ENCODE results near the gene HSPA8. TPM values are rescaled to one million over a fixed set of nuclear protein-coding genes. Genes with fewer than 3 reads are reported as not detected.

HSPA8 gene
- total and polyA plus RNA-seq, 2 of the 13 experiments (the other 11 are each of a cell fraction or from before 2014, with no cell fraction given) = 936 to 2,151 TPM

DNA sequence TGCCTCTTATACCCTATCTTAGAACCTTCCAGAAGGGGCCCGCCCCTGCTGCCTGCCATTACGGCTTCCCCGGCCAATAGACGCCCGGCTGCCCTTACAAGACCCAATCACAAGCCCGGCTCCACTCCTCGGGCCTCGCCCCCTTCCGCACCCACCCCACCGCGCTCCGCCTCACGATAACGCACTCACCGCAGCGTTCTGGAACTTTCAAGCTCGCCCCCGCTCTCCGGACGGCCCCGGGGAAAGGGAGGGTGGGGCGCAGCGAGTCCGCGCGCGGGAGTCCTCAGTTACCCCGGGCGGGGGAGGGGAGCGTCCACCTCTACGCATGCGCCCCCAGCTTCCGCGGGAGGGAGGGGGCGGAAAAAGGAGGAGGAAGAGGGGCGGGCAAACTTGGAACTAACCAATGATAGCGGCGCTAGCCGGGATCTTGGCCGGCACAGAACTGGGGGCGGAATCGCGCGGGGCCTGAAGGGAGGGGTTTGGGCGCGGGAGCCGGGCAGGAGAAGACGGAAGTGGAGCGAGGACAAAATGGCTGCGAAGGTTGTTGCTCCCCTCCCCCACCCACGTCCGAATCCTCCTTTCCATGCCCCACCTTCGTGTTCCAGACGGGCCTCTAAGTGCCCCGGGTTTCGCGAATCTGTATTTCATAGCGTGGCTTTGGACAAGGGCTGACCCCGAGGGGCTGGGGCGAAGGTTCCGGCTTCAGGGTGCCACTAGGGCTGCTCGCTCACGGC, 389 bp upstream of the HSPA8 start (continued):
- TF ChIP-seq, protein P1, sequence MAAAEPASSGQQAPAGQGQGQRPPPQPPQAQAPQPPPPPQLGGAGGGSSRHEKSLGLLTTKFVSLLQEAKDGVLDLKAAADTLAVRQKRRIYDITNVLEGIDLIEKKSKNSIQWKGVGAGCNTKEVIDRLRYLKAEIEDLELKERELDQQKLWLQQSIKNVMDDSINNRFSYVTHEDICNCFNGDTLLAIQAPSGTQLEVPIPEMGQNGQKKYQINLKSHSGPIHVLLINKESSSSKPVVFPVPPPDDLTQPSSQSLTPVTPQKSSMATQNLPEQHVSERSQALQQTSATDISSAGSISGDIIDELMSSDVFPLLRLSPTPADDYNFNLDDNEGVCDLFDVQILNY (CRISPR knock-in tag; conservative IDR thresholded peaks at IDR 0.05) = 0 out of 2 replicates have a peak, but pooled peaks have one; percentile 48
- peak; percentile 69; the same call in 1 of the 2 replicates for TF ChIP-seq CHD2 (IDR thresholded peaks at IDR 0.05; ENCODE audit: low read depth, low read length)
- TF ChIP-seq, protein P2, sequence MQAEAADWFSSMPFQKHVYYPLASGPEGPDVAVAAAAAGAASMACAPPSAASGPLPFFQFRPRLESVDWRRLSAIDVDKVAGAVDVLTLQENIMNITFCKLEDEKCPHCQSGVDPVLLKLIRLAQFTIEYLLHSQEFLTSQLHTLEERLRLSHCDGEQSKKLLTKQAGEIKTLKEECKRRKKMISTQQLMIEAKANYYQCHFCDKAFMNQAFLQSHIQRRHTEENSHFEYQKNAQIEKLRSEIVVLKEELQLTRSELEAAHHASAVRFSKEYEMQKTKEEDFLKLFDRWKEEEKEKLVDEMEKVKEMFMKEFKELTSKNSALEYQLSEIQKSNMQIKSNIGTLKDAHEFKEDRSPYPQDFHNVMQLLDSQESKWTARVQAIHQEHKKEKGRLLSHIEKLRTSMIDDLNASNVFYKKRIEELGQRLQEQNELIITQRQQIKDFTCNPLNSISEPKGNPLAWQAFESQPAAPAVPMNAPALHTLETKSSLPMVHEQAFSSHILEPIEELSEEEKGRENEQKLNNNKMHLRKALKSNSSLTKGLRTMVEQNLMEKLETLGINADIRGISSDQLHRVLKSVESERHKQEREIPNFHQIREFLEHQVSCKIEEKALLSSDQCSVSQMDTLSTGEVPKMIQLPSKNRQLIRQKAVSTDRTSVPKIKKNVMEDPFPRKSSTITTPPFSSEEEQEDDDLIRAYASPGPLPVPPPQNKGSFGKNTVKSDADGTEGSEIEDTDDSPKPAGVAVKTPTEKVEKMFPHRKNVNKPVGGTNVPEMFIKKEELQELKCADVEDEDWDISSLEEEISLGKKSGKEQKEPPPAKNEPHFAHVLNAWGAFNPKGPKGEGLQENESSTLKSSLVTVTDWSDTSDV (CRISPR knock-in tag; IDR thresholded peaks at IDR 0.05) = 0 out of 2 replicates have a peak, but pooled peaks have one; percentile 28
- no peak for TF ChIP-seq SKI (IDR thresholded peaks at IDR 0.05; ENCODE audit: partially characterized antibody)
- no peak for TF ChIP-seq ZNF598 (CRISPR knock-in tag; IDR thresholded peaks at IDR 0.05; ENCODE audit: borderline replicate concordance)
- TF ChIP-seq SPEN (CRISPR knock-in tag; IDR thresholded peaks at IDR 0.05; ENCODE audit: low read depth) = peak; percentile 42
- no peak for TF ChIP-seq ZNF383 (CRISPR knock-in tag; IDR thresholded peaks at IDR 0.05; ENCODE audit: borderline replicate concordance)
- TF ChIP-seq NR2F1 (CRISPR knock-in tag; IDR thresholded peaks at IDR 0.05) = no peak
- TF ChIP-seq, protein P3, sequence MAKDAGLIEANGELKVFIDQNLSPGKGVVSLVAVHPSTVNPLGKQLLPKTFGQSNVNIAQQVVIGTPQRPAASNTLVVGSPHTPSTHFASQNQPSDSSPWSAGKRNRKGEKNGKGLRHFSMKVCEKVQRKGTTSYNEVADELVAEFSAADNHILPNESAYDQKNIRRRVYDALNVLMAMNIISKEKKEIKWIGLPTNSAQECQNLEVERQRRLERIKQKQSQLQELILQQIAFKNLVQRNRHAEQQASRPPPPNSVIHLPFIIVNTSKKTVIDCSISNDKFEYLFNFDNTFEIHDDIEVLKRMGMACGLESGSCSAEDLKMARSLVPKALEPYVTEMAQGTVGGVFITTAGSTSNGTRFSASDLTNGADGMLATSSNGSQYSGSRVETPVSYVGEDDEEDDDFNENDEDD (CRISPR knock-in tag; IDR thresholded peaks at IDR 0.05; ENCODE audit: borderline replicate concordance) = peak; percentile 92
- TF ChIP-seq, protein P4, sequence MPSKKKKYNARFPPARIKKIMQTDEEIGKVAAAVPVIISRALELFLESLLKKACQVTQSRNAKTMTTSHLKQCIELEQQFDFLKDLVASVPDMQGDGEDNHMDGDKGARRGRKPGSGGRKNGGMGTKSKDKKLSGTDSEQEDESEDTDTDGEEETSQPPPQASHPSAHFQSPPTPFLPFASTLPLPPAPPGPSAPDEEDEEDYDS (CRISPR knock-in tag; IDR thresholded peaks at IDR 0.05) = peak; percentile 96
- TF ChIP-seq, protein P5, sequence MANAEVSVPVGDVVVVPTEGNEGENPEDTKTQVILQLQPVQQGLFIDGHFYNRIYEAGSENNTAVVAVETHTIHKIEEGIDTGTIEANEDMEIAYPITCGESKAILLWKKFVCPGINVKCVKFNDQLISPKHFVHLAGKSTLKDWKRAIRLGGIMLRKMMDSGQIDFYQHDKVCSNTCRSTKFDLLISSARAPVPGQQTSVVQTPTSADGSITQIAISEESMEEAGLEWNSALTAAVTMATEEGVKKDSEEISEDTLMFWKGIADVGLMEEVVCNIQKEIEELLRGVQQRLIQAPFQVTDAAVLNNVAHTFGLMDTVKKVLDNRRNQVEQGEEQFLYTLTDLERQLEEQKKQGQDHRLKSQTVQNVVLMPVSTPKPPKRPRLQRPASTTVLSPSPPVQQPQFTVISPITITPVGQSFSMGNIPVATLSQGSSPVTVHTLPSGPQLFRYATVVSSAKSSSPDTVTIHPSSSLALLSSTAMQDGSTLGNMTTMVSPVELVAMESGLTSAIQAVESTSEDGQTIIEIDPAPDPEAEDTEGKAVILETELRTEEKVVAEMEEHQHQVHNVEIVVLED (CRISPR knock-in tag; IDR thresholded peaks at IDR 0.05; ENCODE audit: borderline replicate concordance) = peak; percentile 21; the same call in 1 of the 2 replicates
- TF ChIP-seq JUNB (CRISPR knock-in tag; IDR thresholded peaks at IDR 0.05; ENCODE audit: borderline replicate concordance) = no peak
- TF ChIP-seq NFKB2 (CRISPR knock-in tag; IDR thresholded peaks at IDR 0.05; ENCODE audit: borderline replicate concordance) = 0 out of 2 replicates have a peak, but pooled peaks have one; percentile 26
- peak; percentile 84; the same call in 1 of the 2 replicates for TF ChIP-seq ZNF619 (CRISPR knock-in tag; IDR thresholded peaks at IDR 0.05)
- TF ChIP-seq KDM3A (CRISPR knock-in tag; IDR thresholded peaks at IDR 0.05; ENCODE audit: low read depth) = peak; percentile 73
- TF ChIP-seq, protein P6, sequence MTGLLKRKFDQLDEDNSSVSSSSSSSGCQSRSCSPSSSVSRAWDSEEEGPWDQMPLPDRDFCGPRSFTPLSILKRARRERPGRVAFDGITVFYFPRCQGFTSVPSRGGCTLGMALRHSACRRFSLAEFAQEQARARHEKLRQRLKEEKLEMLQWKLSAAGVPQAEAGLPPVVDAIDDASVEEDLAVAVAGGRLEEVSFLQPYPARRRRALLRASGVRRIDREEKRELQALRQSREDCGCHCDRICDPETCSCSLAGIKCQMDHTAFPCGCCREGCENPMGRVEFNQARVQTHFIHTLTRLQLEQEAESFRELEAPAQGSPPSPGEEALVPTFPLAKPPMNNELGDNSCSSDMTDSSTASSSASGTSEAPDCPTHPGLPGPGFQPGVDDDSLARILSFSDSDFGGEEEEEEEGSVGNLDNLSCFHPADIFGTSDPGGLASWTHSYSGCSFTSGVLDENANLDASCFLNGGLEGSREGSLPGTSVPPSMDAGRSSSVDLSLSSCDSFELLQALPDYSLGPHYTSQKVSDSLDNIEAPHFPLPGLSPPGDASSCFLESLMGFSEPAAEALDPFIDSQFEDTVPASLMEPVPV (CRISPR knock-in tag; IDR thresholded peaks at IDR 0.05) = peak; percentile 77; the same call in 1 of the 2 replicates
